Bronchial epithelial cell (primary cell): ENCODE data around the gene HLA-DMA. TPM values are rescaled to one million over a fixed set of nuclear protein-coding genes. Genes with fewer than 3 reads are reported as not detected.
A peak's percentile ranks its signal among the peaks of the same experiment; 100 is the strongest.

Experiments
- DNase-seq: peaks from one replicate; pipeline ENCODE4 v3.0.0-alpha.2; 2010; ENCODE audit warnings: low read depth
- FAIRE-seq: peaks from 2 replicates; lab custom pipeline; 2011; peaks lifted over from hg19 to GRCh38; lab: Jason Lieb, UNC
- H3K27me3 ChIP-seq: 2 replicates; pipeline ENCODE4 v1.5.1; 2011; ENCODE audit warnings: low read length; ENCODE audit not compliant: control insufficient read depth, insufficient read depth
- H3K36me3 ChIP-seq: 2 replicates; pipeline ENCODE4 v1.5.1; 2011; ENCODE audit warnings: low read length; ENCODE audit not compliant: control insufficient read depth, insufficient read depth
- H3K4me3 ChIP-seq: 2 replicates; pipeline ENCODE4 v1.5.1; 2011; ENCODE audit warnings: mild to moderate bottlenecking, low read depth, low read length, control low read depth
- total RNA-seq: library from RNA; depleted of rRNA; stranded (reverse); fragments of >200 nt; gene quantifications from 2 replicates; pipeline ENCODE4 v1.2.1, GENCODE V29; 2014
- TF ChIP-seq, protein P1 (sequence below): IDR thresholded peaks from 2 replicates; pipeline ENCODE4 v1.5.1; 2011; ENCODE audit warnings: mild to moderate bottlenecking, moderate library complexity, low read length, control low read depth, inconsistent platforms; ENCODE audit not compliant: insufficient read depth, severe bottlenecking

Gene HLA-DMA
- total RNA-seq, 1 donor from 2014 or later: 0.26 TPM

GRCh38 chr6:32969685-32970412, 17.0 kb upstream of the HLA-DMA start:
- Histone ChIP-seq H3K27me3 (no peaks in the 10 kb centered on the region), H3K36me3 (peaks cover 20% of the 10 kb centered on the region), H3K4me3 (peak overlapping the region; percentile 91)
- DNase-seq (peak; percentile 91), FAIRE-seq (no peak)
- TF ChIP-seq, protein P1, sequence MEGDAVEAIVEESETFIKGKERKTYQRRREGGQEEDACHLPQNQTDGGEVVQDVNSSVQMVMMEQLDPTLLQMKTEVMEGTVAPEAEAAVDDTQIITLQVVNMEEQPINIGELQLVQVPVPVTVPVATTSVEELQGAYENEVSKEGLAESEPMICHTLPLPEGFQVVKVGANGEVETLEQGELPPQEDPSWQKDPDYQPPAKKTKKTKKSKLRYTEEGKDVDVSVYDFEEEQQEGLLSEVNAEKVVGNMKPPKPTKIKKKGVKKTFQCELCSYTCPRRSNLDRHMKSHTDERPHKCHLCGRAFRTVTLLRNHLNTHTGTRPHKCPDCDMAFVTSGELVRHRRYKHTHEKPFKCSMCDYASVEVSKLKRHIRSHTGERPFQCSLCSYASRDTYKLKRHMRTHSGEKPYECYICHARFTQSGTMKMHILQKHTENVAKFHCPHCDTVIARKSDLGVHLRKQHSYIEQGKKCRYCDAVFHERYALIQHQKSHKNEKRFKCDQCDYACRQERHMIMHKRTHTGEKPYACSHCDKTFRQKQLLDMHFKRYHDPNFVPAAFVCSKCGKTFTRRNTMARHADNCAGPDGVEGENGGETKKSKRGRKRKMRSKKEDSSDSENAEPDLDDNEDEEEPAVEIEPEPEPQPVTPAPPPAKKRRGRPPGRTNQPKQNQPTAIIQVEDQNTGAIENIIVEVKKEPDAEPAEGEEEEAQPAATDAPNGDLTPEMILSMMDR: peak; percentile 42

- Histone ChIP-seq H3K4me3 (peak overlapping the region; percentile 91), H3K36me3 (peaks cover 12% of the 10 kb centered on the region), H3K27me3 (no peaks in the 10 kb centered on the region)
- DNase-seq: peak; percentile 74
- TF ChIP-seq, protein P1: peak; percentile 43
- no peak for FAIRE-seq
Observed at GRCh38 chr6:32968867-32969684, 16.2 kb upstream of the HLA-DMA start.

GRCh38 chr6:32968093-32968866, 15.4 kb upstream of the HLA-DMA start, which contains the start of gene BRD2:
Gene BRD2 (plus strand): TSS chr6:32968594. CDS start chr6:32972899, 4,305 bp downstream.
- Histone ChIP-seq H3K4me3 (peak within 1 kb of the TSS; percentile 91), H3K27me3 (no peaks in the 10 kb centered on the region), H3K36me3 (peaks cover 10% of the 10 kb centered on the region)
- peak; percentile 86 for DNase-seq
- FAIRE-seq: no peak
- TF ChIP-seq, protein P1: no peak

DNA sequence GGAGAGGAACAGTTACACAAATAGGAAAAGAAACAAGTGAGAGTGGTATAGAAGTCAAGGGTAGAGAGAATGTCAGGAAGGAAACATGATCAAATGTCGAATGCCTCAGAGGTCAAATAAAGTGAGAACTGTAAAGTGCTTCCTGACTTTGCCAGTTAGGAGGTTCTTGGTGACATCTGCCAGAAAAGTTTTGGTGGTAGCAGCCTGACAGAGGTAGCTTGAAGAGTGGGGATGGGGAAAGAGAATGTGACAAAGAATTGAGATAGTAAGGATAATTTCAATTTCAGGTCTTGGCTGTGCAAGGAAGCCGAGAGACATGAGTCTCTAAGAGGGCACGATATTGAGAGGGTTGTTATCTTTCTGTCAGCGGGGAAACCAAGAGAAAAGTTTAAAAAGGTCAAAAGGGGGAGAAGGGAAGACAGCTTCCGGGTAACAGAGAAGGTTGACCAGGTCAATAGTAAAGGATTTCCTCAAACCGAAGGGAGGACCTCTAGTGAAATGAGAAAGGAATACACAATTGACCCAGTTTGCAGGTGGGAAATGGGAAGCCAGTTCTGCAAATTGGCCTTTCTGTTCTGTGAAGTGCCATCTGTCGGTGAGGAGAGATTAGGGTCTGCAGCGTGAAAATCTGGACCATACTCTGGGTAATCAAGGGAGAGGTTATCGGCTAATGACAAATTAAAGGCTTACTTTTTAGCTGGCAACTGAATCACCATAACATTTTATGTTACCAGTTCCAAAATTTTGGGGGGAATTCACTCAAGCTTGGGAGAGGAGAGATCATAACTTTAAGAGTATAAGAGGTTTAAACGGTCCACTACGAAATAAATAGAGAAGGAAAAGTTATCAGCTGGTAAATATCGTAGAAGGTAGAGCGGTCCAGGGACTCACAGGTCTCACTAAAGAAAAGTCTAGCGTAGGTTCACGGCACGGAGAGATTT, 14.5 kb upstream of the HLA-DMA start:
- H3K4me3 ChIP-seq: peak overlapping the region; percentile 91
- TF ChIP-seq, protein P1: peak; percentile 51
- peaks cover 2% of the 10 kb centered on the region for H3K36me3 ChIP-seq
- H3K27me3 ChIP-seq: no peaks in the 10 kb centered on the region
- FAIRE-seq: no peak
- peak; percentile 59 for DNase-seq

DNA sequence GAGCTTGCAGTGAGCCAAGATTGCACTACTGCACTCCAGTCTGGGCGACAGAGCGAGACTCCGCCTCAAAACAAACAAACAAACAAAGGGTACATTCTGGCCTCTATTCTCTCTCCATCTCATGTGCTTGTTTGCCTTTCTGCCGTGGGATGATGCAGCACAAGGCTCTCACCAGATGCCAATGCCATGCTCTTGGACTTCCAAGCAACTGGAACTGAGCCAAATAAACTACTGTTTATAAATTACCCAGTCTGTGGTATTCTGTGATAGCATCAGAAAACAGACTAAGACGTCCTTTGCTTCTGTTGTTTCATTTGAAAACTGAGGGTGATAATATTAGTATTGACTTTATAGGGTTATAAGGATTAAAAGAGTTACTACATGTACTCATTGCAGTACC, 11.9 kb upstream of the HLA-DMA start:
- H3K36me3 ChIP-seq: no peaks in the 10 kb centered on the region
- no peaks in the 10 kb centered on the region for H3K27me3 ChIP-seq
- H3K4me3 ChIP-seq: no peak overlapping the region
- FAIRE-seq (no peak), DNase-seq (no peak)
- TF ChIP-seq, protein P1: no peak
